Transverse colon (tissue), 4 donors: ENCODE measurements around the gene HDAC9. TPM values are rescaled to one million over a fixed set of nuclear protein-coding genes. Genes with fewer than 3 reads are reported as not detected.

Experiments used
- DNase-seq: peaks from one replicate; pipeline ENCODE4 v3.0.0-alpha.2; 2019
- H3K27ac ChIP-seq, 4 donors: fragments of 200-600 bp; sonication (generic); 2 replicates each; pipeline ENCODE4 v1.5.1; 2016 to 2018; ENCODE audit warnings: inconsistent platforms in 4 of 4
- H3K27me3 ChIP-seq: fragments of 200-600 bp; sonication (generic); 2 replicates; pipeline ENCODE4 v1.5.1; 2017; ENCODE audit warnings: inconsistent platforms
- H3K36me3 ChIP-seq, 4 donors: fragments of 200-600 bp; sonication (generic); 2 replicates each; pipeline ENCODE4 v1.5.1; 2017 to 2019; ENCODE audit warnings: inconsistent platforms in 4 of 4
- H3K4me1 ChIP-seq, 4 donors: fragments of 200-600 bp; sonication (generic); 2 replicates each; pipeline ENCODE4 v1.5.1; 2017 to 2020; ENCODE audit warnings: inconsistent platforms in 4 of 4
- H3K4me3 ChIP-seq, 4 donors: fragments of 200-600 bp; sonication (generic); 1 replicate in 1 of 4; 2 replicates in 3 of 4; pipeline versions ENCODE4 v1.5.1 to v1.6.1; 2017 to 2019; ENCODE audit warnings: inconsistent platforms in 4 of 4
- H3K9me3 ChIP-seq, 2 donors: fragments of 200-600 bp; sonication (generic); 2 replicates each; pipeline ENCODE4 v1.5.1; 2017 to 2019; ENCODE audit warnings: inconsistent platforms in 2 of 2
- EP300 ChIP-seq: sonication (generic); formaldehyde crosslinking; IDR thresholded peaks from one replicate; pipeline ENCODE4 v1.6.1; 2017; ENCODE audit warnings: antibody characterized with exemption, low read depth
- POLR2A ChIP-seq: fragments of 450-650 bp; IDR thresholded peaks from one replicate; pipeline ENCODE4 v1.6.1; 2016; ENCODE audit warnings: antibody characterized with exemption, mild to moderate bottlenecking, moderate library complexity
- POLR2AphosphoS5 ChIP-seq, 3 donors: sonication (generic); formaldehyde crosslinking; IDR thresholded peaks; one replicate each; pipeline ENCODE4 v1.6.1; 2016; ENCODE audit warnings: antibody characterized with exemption in 3 of 3
- WGBS, 2 donors: methylation state at CpG; one replicate each; pipeline ENCODE4 v1.1.5; 2018; ENCODE audit warnings: low coverage in 1 of 2; 5-methylcytosine and 5-hydroxymethylcytosine counted together
- in situ Hi-C, 4 donors: fragments of 200-750 bp; cut with MboI; loops; one replicate each; pipeline versions ENCODE4 v1.15.0 to v1.15.1; 2017; ENCODE audit warnings: low sequenced_read_pairs in 3 of 4, low pct_ligation_motif_present in 1 of 4, low pct_unique_long_range_greater_than_20kb in 1 of 4
- intact Hi-C: fragments of 100-400 bp; cut with DNase I; formaldehyde crosslinking; loops from one replicate; pipeline ENCODE4 v1.15.1; 2023; ENCODE audit warnings: low total_unique reads
- total RNA-seq, 4 donors: library from RNA; depleted of rRNA; stranded (reverse); fragments of >200 nt; gene quantifications; one replicate each; pipeline ENCODE4 v1.1.0, GENCODE V29; 2016
- TF ChIP-seq, protein P1 (sequence below), 5 experiments: fragments of 200-600 bp in 3 of 5; fragments of 450-650 bp in 2 of 5; sonication (generic) in 3 of 5; IDR thresholded peaks; 1 replicate in 2 of 5; 2 replicates in 3 of 5; pipeline ENCODE4 v1.5.1; 2016 to 2017; ENCODE audit warnings: antibody characterized with exemption in 5 of 5, inconsistent platforms in 3 of 5, mild to moderate bottlenecking in 2 of 5, moderate library complexity in 1 of 5

The HDAC9 gene
- total RNA-seq, 4 donors from 2014 or later: 6.0 to 47.5 (median 33.7) TPM

DNA sequence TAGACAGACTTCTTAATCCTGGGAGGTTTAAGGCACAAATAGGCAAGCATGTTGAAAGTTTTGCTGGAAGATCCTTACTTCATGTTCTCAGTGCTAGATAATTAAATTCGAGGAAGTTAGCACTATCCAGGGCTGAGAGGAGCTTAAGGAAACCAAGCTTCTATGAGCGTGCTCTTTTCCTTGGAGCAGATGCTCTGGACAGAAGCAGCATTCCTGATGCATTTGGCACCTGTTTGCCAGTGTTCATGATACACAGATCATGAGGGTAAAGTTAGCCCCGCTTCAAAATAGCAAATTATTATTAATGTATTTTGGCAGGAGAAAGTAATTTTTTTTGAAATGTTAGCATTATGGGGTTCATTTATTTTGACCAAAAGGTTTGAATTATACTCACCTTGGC lies 9.4 kb downstream of the HDAC9 start:
- no peak for DNase-seq
- 78 to 81% methylated on average over 3 of the region's 3 CpGs for whole genome bisulfite sequencing, 2 donors
- Histone ChIP-seq H3K27ac (no peak overlapping the region), H3K4me1 (peaks cover 7 to 18% (median 13%) of the 10 kb centered on the region in 4 donors), H3K9me3 (no peaks in the 10 kb centered on the region), H3K36me3 (no peaks in the 10 kb centered on the region), H3K27me3 (no peaks in the 10 kb centered on the region), H3K4me3 (no peak overlapping the region)
- TF ChIP-seq, protein P1, sequence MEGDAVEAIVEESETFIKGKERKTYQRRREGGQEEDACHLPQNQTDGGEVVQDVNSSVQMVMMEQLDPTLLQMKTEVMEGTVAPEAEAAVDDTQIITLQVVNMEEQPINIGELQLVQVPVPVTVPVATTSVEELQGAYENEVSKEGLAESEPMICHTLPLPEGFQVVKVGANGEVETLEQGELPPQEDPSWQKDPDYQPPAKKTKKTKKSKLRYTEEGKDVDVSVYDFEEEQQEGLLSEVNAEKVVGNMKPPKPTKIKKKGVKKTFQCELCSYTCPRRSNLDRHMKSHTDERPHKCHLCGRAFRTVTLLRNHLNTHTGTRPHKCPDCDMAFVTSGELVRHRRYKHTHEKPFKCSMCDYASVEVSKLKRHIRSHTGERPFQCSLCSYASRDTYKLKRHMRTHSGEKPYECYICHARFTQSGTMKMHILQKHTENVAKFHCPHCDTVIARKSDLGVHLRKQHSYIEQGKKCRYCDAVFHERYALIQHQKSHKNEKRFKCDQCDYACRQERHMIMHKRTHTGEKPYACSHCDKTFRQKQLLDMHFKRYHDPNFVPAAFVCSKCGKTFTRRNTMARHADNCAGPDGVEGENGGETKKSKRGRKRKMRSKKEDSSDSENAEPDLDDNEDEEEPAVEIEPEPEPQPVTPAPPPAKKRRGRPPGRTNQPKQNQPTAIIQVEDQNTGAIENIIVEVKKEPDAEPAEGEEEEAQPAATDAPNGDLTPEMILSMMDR (IDR thresholded peaks at IDR 0.05): no peak
- TF ChIP-seq EP300 (no peak), POLR2A (no peak)
- intact Hi-C loops: no loop called here
- in situ Hi-C loops: no loop called here

DNA sequence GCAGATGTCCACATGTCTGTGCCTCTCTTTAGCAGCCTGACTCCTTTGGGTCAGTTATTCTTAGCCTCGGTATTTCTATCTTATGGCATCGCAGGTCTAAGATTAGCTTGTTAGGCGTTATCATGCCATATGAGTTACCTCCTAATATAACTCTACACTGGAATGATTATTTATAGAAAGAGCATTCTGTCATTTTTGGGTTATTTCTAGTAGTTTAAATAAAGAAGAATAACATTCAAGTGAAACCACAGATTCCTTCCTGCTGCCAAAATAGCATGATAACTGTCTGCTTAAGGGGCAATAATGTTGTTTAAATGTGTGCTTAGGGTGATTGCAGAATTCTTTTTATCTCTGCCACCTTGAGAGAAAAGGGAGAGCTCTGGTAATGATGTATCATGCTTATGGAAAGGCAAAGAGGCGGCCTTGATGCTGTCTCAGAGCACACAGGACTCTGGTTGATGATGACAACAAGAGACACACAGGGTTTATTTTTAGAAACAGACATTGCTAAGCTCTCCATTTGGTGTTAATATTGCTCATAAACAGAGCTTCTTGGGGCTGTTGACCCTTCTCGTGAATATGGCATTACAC lies 10.4 kb downstream of the HDAC9 start:
- H3K27me3 ChIP-seq: no peaks in the 10 kb centered on the region
- 63 to 75% methylated on average over 2 to 5 of the region's 5 CpGs for WGBS, 2 donors
- H3K4me3 ChIP-seq: no peak overlapping the region
- intact Hi-C loops (no loop called here), in situ Hi-C loops (no loop called here)
- H3K4me1 ChIP-seq: peaks cover 7 to 18% (median 13%) of the 10 kb centered on the region in 4 donors
- H3K9me3 ChIP-seq: no peaks in the 10 kb centered on the region
- no peaks in the 10 kb centered on the region for H3K36me3 ChIP-seq
- H3K27ac ChIP-seq: peak overlapping the region in 2 of 4 donors; percentile 24 to 28
- TF ChIP-seq POLR2A (no peak), EP300 (no peak), POLR2AphosphoS5 (IDR thresholded peaks at IDR 0.05) (no peak)
- TF ChIP-seq, protein P1 (IDR thresholded peaks at IDR 0.05): no peak
- DNase-seq: no peak

DNA sequence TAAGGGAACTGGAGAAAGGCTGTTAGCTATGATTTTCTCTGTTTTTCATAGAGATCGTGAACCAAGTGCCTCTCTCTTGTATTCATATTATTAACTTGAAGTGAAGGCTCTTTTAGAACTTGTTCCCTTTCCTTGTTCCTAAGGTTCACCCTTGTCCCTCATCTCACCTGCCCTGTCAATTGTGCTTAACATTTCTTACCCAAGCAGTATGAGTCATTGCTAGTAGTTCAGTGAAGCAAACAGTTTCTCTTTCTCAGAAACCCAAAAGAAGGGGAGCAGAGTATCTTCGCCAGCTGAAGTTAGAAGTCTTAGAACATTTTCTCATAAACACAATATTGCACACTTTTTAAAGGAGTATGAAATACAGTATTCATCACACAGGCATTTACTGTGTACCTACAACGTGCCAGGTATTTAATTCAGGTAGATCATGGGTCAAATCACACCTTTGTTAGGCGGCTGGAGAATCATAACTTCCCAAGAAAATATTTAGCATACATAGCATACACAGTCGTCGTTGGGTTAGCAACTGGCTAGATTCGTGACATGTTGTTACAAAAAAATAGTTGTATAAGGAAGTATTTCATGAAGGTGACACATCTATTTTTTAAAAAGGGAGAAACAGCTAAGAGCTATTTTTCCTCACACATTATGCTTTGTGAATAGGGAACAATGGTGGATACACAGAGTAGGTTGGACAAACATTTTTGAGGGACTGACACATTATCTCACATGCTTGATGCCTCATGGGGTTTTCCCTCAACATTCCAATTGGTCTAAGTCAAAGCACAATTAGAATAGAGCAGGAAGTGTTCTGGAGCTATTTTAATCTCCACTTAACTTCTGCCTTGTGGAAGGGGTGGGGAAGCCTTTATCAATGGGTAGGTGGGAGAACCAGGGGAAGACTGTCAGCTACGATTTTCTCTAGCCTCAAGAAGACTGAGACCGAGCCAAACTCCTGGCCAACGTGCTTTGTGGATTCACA lies 13.2 kb downstream of the HDAC9 start:
- H3K36me3 ChIP-seq: no peaks in the 10 kb centered on the region

DNA sequence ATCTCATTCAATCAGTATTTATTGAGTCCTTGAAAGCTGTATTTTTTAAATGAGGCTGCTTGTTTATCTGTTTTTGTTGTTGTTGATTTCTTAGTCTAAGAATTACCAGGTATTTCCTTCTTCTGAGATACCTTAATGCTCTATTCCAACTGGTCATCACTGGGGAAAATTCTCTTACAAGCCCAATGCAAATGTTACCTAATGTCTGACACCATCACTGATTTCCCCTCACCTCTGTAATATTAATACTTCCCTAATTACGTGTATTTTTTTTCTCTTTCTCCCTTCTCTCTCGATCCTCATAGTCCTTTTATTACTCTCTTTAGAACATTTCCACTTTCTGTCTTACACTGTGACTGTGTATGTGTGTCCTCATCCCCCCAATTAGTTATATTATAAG lies 13.9 kb downstream of the HDAC9 start:
- TF ChIP-seq EP300: no peak
- TF ChIP-seq, protein P1 (IDR thresholded peaks at IDR 0.05): no peak
- TF ChIP-seq POLR2A: no peak
- no peak for TF ChIP-seq POLR2AphosphoS5 (IDR thresholded peaks at IDR 0.05)
- in situ Hi-C loops (no loop called here), intact Hi-C loops (no loop called here)
- H3K27ac ChIP-seq: peak overlapping the region; percentile 70 to 82 (median 76)
- peak overlapping the region in 1 of 4 donors; percentile 16 for H3K4me3 ChIP-seq
- no peaks in the 10 kb centered on the region for H3K27me3 ChIP-seq
- no peaks in the 10 kb centered on the region for H3K9me3 ChIP-seq
- WGBS, 2 donors: 47 to 60% methylated on average over 2 of the region's 2 CpGs
- DNase-seq: no peak
- no peaks in the 10 kb centered on the region for H3K36me3 ChIP-seq
- peaks cover 8 to 20% (median 12%) of the 10 kb centered on the region in 4 donors for H3K4me1 ChIP-seq

More for the DNA sequence above, 13.2 kb downstream of the HDAC9 start:
- Histone ChIP-seq H3K27me3 (no peaks in the 10 kb centered on the region), H3K27ac (peak overlapping the region; percentile 70 to 82 (median 76)), H3K9me3 (no peaks in the 10 kb centered on the region), H3K4me3 (peak overlapping the region in 1 of 4 donors; percentile 26), H3K4me1 (peaks cover 7 to 18% (median 11%) of the 10 kb centered on the region in 4 donors)
- no peak for DNase-seq
- TF ChIP-seq POLR2AphosphoS5 (IDR thresholded peaks at IDR 0.05): peak in 2 of 3 donors; percentile 59 to 77
- TF ChIP-seq, protein P1 (IDR thresholded peaks at IDR 0.05): no peak
- in situ Hi-C loops: no loop called here
- 43 to 51% methylated on average over 6 to 10 of the region's 10 CpGs for WGBS, 2 donors
- intact Hi-C loops: no loop called here
